Neural cell (in vitro differentiated cells): ENCODE data around the gene LEF1. TPM values are rescaled to one million over a fixed set of nuclear protein-coding genes. Genes with fewer than 3 reads are reported as not detected.

Source experiments
- H2AFZ ChIP-seq: fragments of 200-600, 300-800 bp; sonication (generic), shearing (Covaris generic); 2 replicates; pipeline ENCODE4 v1.6.0; 2014; ENCODE audit warnings: low read depth, mild to moderate bottlenecking, antibody characterized with exemption, low read length, moderate library complexity
- H3F3A ChIP-seq: fragments of 200-600 bp; shearing (Covaris generic); 2 replicates; pipeline ENCODE4 v1.6.1; 2016; ENCODE audit warnings: mild to moderate bottlenecking, moderate library complexity, mixed read lengths, antibody characterized with exemption, low read length; ENCODE audit not compliant: insufficient read depth, poor library complexity, severe bottlenecking
- H3K27ac ChIP-seq: fragments of 200-600, 300-800 bp; sonication (generic), shearing (Covaris generic); 2 replicates; pipeline ENCODE4 v1.5.1; 2014; ENCODE audit warnings: mild to moderate bottlenecking, low read length, moderate library complexity
- H3K27me3 ChIP-seq: fragments of 300-800, 200-600 bp; sonication (generic), shearing (Covaris generic); 2 replicates; pipeline ENCODE4 v1.6.0; 2014; ENCODE audit warnings: mild to moderate bottlenecking, low read depth, low read length, moderate library complexity; ENCODE audit not compliant: insufficient read depth
- H3K36me3 ChIP-seq: fragments of 300-800, 200-600 bp; sonication (generic), shearing (Covaris generic); 2 replicates; pipeline ENCODE4 v1.5.1; 2014; ENCODE audit warnings: mild to moderate bottlenecking, antibody characterized with exemption, low read length, moderate library complexity; ENCODE audit not compliant: insufficient read depth
- H3K4me2 ChIP-seq: fragments of 300-800, 200-600 bp; sonication (generic), shearing (Covaris generic); 2 replicates; pipeline ENCODE4 v1.6.0; 2014; ENCODE audit warnings: mild to moderate bottlenecking, low read length
- H3K4me3 ChIP-seq: fragments of 300-800, 200-600 bp; sonication (generic), shearing (Covaris generic); 2 replicates; pipeline ENCODE4 v1.5.1; 2014; ENCODE audit warnings: mild to moderate bottlenecking, low read length, moderate library complexity
- H3K79me2 ChIP-seq: fragments of 200-600 bp; shearing (Covaris generic); replicated peaks from 2 replicates; pipeline ENCODE4 v1.6.0; 2014; ENCODE audit warnings: mild to moderate bottlenecking, low read length, moderate library complexity; ENCODE audit not compliant: insufficient read depth
- H3K9ac ChIP-seq: fragments of 300-800, 200-600 bp; sonication (generic), shearing (Covaris generic); 2 replicates; pipeline ENCODE4 v1.6.1; 2016; ENCODE audit warnings: mild to moderate bottlenecking, low read length, mixed read lengths
- H3K9me2 ChIP-seq: fragments of 200-600 bp; shearing (Covaris generic); 2 replicates; pipeline ENCODE4 v1.6.1; 2016; ENCODE audit warnings: mild to moderate bottlenecking, low read length, mixed read lengths; ENCODE audit not compliant: insufficient read depth
- H3K9me3 ChIP-seq: fragments of 200-600, 300-800 bp; sonication (generic), shearing (Covaris generic); 2 replicates; pipeline ENCODE4 v1.6.1; 2016; ENCODE audit warnings: mild to moderate bottlenecking, mixed run types, low read length, moderate library complexity, mixed read lengths
- H4K20me1 ChIP-seq: fragments of 200-600 bp; shearing (Covaris generic); 2 replicates; pipeline ENCODE4 v1.6.1; 2016; ENCODE audit warnings: mild to moderate bottlenecking, mixed run types; ENCODE audit not compliant: insufficient read depth
- EP300 ChIP-seq: fragments of 450-650 bp; conservative IDR thresholded peaks from 2 replicates; pipeline ENCODE4 v1.6.1; 2014; ENCODE audit warnings: antibody characterized with exemption, mild to moderate bottlenecking, moderate library complexity; ENCODE audit not compliant: poor library complexity, severe bottlenecking
- EZH2 ChIP-seq: fragments of 200-600, 300-800 bp; shearing (Covaris generic), sonication (generic); IDR thresholded peaks from 2 replicates; pipeline ENCODE4 v1.6.1; 2014; ENCODE audit warnings: antibody characterized with exemption, low read length, borderline replicate concordance, mild to moderate bottlenecking; ENCODE audit not compliant: insufficient read depth, poor library complexity, severe bottlenecking
- MXI1 ChIP-seq: fragments of 450-650 bp; conservative IDR thresholded peaks from 2 replicates; pipeline ENCODE4 v1.6.1; 2014; ENCODE audit warnings: antibody characterized with exemption, mild to moderate bottlenecking; ENCODE audit not compliant: poor library complexity, severe bottlenecking
- POLR2AphosphoS5 ChIP-seq: IDR thresholded peaks from 2 replicates; pipeline ENCODE4 v1.6.1; 2012
- RAD21 ChIP-seq: fragments of 450-650 bp; conservative IDR thresholded peaks from 2 replicates; pipeline ENCODE4 v1.6.1; 2014; ENCODE audit warnings: antibody characterized with exemption, mild to moderate bottlenecking, moderate library complexity
- REST ChIP-seq: IDR thresholded peaks from 2 replicates; pipeline ENCODE4 v1.6.1; 2012; ENCODE audit warnings: borderline replicate concordance
- SMC3 ChIP-seq: fragments of 450-650 bp; conservative IDR thresholded peaks from 2 replicates; pipeline ENCODE4 v1.6.1; 2014; ENCODE audit warnings: antibody characterized with exemption, mild to moderate bottlenecking, moderate library complexity; ENCODE audit not compliant: poor library complexity
- TAF1 ChIP-seq: IDR thresholded peaks from 2 replicates; pipeline ENCODE4 v1.6.1; 2012; ENCODE audit warnings: low read depth
- polyA plus RNA-seq: library from polyadenylated mRNA; depleted of rRNA; stranded (reverse); fragments of >200 nt; gene quantifications from 2 replicates; pipeline ENCODE4 v1.2.3, GENCODE V29; 2014
- TF ChIP-seq, protein P1 (sequence below): fragments of 450-650 bp; IDR thresholded peaks from 2 replicates; pipeline ENCODE4 v1.5.1; 2014; ENCODE audit warnings: antibody characterized with exemption, mild to moderate bottlenecking, moderate library complexity; ENCODE audit not compliant: poor library complexity, severe bottlenecking

LEF1 gene
- polyA plus RNA-seq, 1 donor from 2014 or later, result 0.78 TPM

GRCh38 chr4:108140328-108140727, 28.4 kb downstream of the LEF1 start:
- Histone ChIP-seq H2AFZ (no peak overlapping the region), H3K27ac (no peak overlapping the region), H3K79me2 (no peaks in the 10 kb centered on the region)

DNA sequence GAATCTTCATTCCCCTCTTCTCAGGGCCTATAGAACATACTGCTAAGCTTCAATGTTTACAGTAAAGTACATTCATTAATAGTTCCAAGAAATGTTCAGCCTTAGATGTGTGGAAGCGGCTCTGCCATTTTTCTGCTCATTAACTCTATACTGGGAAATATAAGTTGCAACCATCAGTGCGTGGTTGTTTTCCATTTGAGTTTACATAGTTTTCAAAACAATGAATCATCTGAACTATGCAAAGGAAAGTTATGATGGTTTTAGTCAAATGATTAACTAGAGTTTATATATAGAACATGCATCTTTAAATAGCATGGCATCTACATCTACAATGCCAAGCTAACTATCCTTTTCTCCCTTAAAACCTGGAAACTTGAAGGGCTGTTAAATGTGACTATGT, 29.6 kb downstream of the LEF1 start:
- TF ChIP-seq POLR2AphosphoS5 (no peak), EP300 (no peak), REST (no peak), RAD21 (no peak), SMC3 (no peak), EZH2 (no peak), MXI1 (no peak), TAF1 (no peak)
- TF ChIP-seq, protein P1, sequence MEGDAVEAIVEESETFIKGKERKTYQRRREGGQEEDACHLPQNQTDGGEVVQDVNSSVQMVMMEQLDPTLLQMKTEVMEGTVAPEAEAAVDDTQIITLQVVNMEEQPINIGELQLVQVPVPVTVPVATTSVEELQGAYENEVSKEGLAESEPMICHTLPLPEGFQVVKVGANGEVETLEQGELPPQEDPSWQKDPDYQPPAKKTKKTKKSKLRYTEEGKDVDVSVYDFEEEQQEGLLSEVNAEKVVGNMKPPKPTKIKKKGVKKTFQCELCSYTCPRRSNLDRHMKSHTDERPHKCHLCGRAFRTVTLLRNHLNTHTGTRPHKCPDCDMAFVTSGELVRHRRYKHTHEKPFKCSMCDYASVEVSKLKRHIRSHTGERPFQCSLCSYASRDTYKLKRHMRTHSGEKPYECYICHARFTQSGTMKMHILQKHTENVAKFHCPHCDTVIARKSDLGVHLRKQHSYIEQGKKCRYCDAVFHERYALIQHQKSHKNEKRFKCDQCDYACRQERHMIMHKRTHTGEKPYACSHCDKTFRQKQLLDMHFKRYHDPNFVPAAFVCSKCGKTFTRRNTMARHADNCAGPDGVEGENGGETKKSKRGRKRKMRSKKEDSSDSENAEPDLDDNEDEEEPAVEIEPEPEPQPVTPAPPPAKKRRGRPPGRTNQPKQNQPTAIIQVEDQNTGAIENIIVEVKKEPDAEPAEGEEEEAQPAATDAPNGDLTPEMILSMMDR, result no peak
- no peaks in the 10 kb centered on the region for H3K9me2 ChIP-seq
- no peak overlapping the region for H3K9ac ChIP-seq
- no peak overlapping the region for H2AFZ ChIP-seq
- peaks cover 5% of the 10 kb centered on the region for H3F3A ChIP-seq
- H3K27ac ChIP-seq, result no peak overlapping the region
- no peaks in the 10 kb centered on the region for H3K27me3 ChIP-seq
- no peaks in the 10 kb centered on the region for H3K9me3 ChIP-seq
- H3K4me2 ChIP-seq, result no peak overlapping the region
- H3K36me3 ChIP-seq, result no peaks in the 10 kb centered on the region
- no peaks in the 10 kb centered on the region for H4K20me1 ChIP-seq
- H3K4me3 ChIP-seq, result no peak overlapping the region
- no peaks in the 10 kb centered on the region for H3K79me2 ChIP-seq

More at GRCh38 chr4:108140328-108140727, 28.4 kb downstream of the LEF1 start:
- no peak overlapping the region for H3K4me2 ChIP-seq
- H3K36me3 ChIP-seq, result no peaks in the 10 kb centered on the region
- H3K9me3 ChIP-seq, result no peaks in the 10 kb centered on the region
- H3K9ac ChIP-seq, result no peak overlapping the region
- H3K9me2 ChIP-seq, result no peaks in the 10 kb centered on the region
- H3K27me3 ChIP-seq, result no peaks in the 10 kb centered on the region
- H3F3A ChIP-seq, result peaks cover 5% of the 10 kb centered on the region
- no peaks in the 10 kb centered on the region for H4K20me1 ChIP-seq
- TF ChIP-seq, protein P1, result no peak
- no peak for TF ChIP-seq REST
- no peak overlapping the region for H3K4me3 ChIP-seq
